GM12878 (cell line): ENCODE measurements around the gene OR10H1.

Experiments used
- BACH1 ChIP-seq: fragments of 450-650 bp; IDR thresholded peaks from 2 replicates; pipeline ENCODE4 v1.6.1; 2017; ENCODE audit warnings: mild to moderate bottlenecking, borderline replicate concordance
- BCL11A ChIP-seq: IDR thresholded peaks from 2 replicates; pipeline ENCODE4 v1.6.1; 2011; ENCODE audit warnings: low read depth, low read length
- CHD2 ChIP-seq: IDR thresholded peaks from 2 replicates; pipeline ENCODE4 v1.6.1; 2011; ENCODE audit warnings: low read depth, low read length, improper control_type of control experiment, borderline replicate concordance
- CUX1 ChIP-seq: IDR thresholded peaks from 2 replicates; pipeline ENCODE4 v1.6.1; 2012; ENCODE audit warnings: improper control_type of control experiment, low read depth, low read length; ENCODE audit not compliant: insufficient replicate concordance

- TF ChIP-seq CUX1: no peak
- no peak for TF ChIP-seq BACH1
- no peak for TF ChIP-seq BCL11A
- no peak for TF ChIP-seq CHD2
These were observed 31.5 kb upstream of the OR10H1 start for GRCh38 chr19:15846923-15847322.
